HG03378 (cell line): ENCODE measurements around the gene CARM1.

Source experiments
- ATAC-seq: cut with Tn5 transposase; IDR thresholded peaks from one replicate; pipeline ENCODE4 v1.9.1; 2021; ENCODE audit warnings: mild to moderate bottlenecking, moderate library complexity; ENCODE audit not compliant: unreplicated experiment

Gene CARM1

DNA sequence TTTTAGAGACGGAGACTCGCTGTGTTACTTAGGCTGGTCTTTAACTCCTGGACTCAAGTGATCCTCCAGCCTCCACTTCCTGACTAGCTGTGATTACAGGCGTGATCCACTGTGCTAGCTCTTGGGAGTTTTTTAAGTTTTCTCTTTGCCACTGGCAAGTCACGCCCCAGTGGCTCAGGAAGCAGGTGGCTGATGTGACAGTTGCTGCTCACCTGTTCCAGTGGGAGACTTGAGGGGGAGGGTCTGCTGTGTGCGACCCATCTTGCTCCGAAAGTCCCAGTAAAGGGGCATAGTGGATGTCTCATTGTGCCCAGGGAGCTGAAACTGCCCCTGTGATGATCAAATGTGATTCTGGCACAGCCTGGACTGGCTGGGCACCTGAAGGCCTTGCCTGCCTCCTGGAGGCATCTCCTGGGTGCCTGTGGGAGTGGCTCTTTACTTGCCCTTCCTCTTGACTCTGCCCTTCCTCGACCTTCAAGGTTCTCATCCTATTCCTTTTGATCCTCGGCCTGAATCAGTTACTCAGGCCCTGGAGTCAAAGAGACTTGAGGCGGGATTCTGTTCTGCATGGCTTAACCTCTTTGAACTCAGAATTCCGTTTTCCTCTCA, 97.3 kb downstream of the CARM1 start:
- no peak for ATAC-seq

GRCh38 chr19:10971107-10971726, 99.9 kb downstream of the CARM1 start:
- no peak for ATAC-seq
